HepG2 (cell line): ENCODE measurements around the gene FAM222A. TPM values are rescaled to one million over a fixed set of nuclear protein-coding genes. Genes with fewer than 3 reads are reported as not detected.

ENCODE experiments used
- ATAC-seq: fragments of 200-7000 bp; cut with Tn5 transposase; 3 replicates; pipeline ENCODE4 v1.9.1; 2020; ENCODE audit warnings: mild to moderate bottlenecking, moderate library complexity
- BruUV-seq: library from RNA; stranded (reverse); fragments of 400-500 nt; replicated peaks from 2 replicates; lab custom pipeline; 2021; lab: Mats Ljungman, UMichigan
- CTCF ChIA-PET: fragments of 300-600 bp; formaldehyde crosslinking; extraction: SDS; loops from one replicate; lab custom pipeline; 2021; ENCODE audit warnings: low total read pairs, inconsistent platforms, low intra/inter-chr PET ratio; lab: Yijun Ruan, JAX
- POLR2A ChIA-PET: fragments of 350-600 bp; sonication (Branson Sonifier 250); formaldehyde crosslinking; loops from one replicate; lab custom pipeline; 2020; ENCODE audit warnings: antibody characterized with exemption, inconsistent platforms; lab: Yijun Ruan, JAX
- DNase-seq: peaks from one replicate; pipeline ENCODE4 v3.0.0-alpha.2; 2015; ENCODE audit warnings: low spot score
- FAIRE-seq: peaks from 3 replicates; lab custom pipeline; 2011; peaks lifted over from hg19 to GRCh38; lab: Jason Lieb, UNC
- H2AFZ ChIP-seq: one replicate; pipeline ENCODE4 v1.6.1; 2011; ENCODE audit warnings: low read length, inconsistent platforms
- H3K27ac ChIP-seq: fragments of 300-600 bp; 3 replicates; pipeline ENCODE4 v1.8.0; 2011; ENCODE audit warnings: mixed run types, mild to moderate bottlenecking, mixed read lengths, low read length, inconsistent platforms; ENCODE audit not compliant: insufficient read depth; ENCODE audit errors: extremely low read length
- H3K27me3 ChIP-seq, 2 experiments: fragments of 200-600 bp in 1 of 2; 2 replicates in 1 of 2; 3 replicates in 1 of 2; pipeline versions ENCODE4 v1.6.0 to v1.8.0; 2011; ENCODE audit warnings: low read length in 2 of 2, mild to moderate bottlenecking in 2 of 2, moderate library complexity in 2 of 2, inconsistent platforms in 1 of 2; ENCODE audit not compliant: insufficient read depth in 2 of 2, control insufficient read depth in 1 of 2
- H3K36me3 ChIP-seq, 2 experiments: fragments of 200-600 bp in 1 of 2; replicated peaks in 1 of 2; 2 replicates in 1 of 2; 3 replicates in 1 of 2; pipeline versions ENCODE4 v1.5.1 to v1.8.0; 2011; ENCODE audit warnings: low read length in 2 of 2, inconsistent platforms in 1 of 2; ENCODE audit not compliant: insufficient read depth in 2 of 2, control insufficient read depth in 1 of 2
- H3K4me1 ChIP-seq: 2 replicates; pipeline ENCODE4 v1.5.1; 2012; ENCODE audit warnings: low read length, inconsistent platforms; ENCODE audit not compliant: insufficient read depth
- H3K4me2 ChIP-seq: 2 replicates; pipeline ENCODE4 v1.6.0; 2011; ENCODE audit warnings: low read depth, low read length, inconsistent platforms
- H3K4me3 ChIP-seq, 3 experiments: fragments of 200-600 bp in 1 of 3; sonication (generic), shearing (Covaris generic) in 1 of 3; replicated peaks in 1 of 3; 2 replicates each; pipeline ENCODE4 v1.5.1; 2011 to 2016; ENCODE audit warnings: low read length in 3 of 3, inconsistent platforms in 2 of 3, low read depth in 2 of 3, mild to moderate bottlenecking in 2 of 3, control low read depth in 1 of 3, mixed read lengths in 1 of 3; ENCODE audit not compliant: insufficient read depth in 1 of 3
- H3K79me2 ChIP-seq: one replicate; pipeline ENCODE4 v1.6.1; 2011; ENCODE audit warnings: low read length, inconsistent platforms; ENCODE audit not compliant: insufficient read depth
- H3K9ac ChIP-seq: 2 replicates; pipeline ENCODE4 v1.6.0; 2011; ENCODE audit warnings: mild to moderate bottlenecking, low read depth, low read length, inconsistent platforms; ENCODE audit not compliant: insufficient read depth
- H3K9me3 ChIP-seq: 2 replicates; pipeline ENCODE4 v1.5.1; 2012; ENCODE audit warnings: mild to moderate bottlenecking, low read length
- H4K20me1 ChIP-seq: 2 replicates; pipeline ENCODE4 v1.6.0; 2011; ENCODE audit warnings: inconsistent platforms, mild to moderate bottlenecking, low read length, moderate library complexity; ENCODE audit not compliant: insufficient read depth
- ATRX ChIP-seq: sonication (generic); formaldehyde crosslinking; IDR thresholded peaks from 2 replicates; pipeline ENCODE4 v1.4.0; 2020; ENCODE audit warnings: missing genetic modification reagents, borderline replicate concordance
- FOXJ3 ChIP-seq: sonication (generic); formaldehyde crosslinking; IDR thresholded peaks from 2 replicates; pipeline ENCODE4 v1.4.0; 2020; ENCODE audit warnings: missing genetic modification reagents, mild to moderate bottlenecking, borderline replicate concordance
- HDAC6 ChIP-seq: fragments of 200-600 bp; sonication (generic); IDR thresholded peaks from 2 replicates; pipeline ENCODE4 v1.7.0; 2017; ENCODE audit warnings: mild to moderate bottlenecking, antibody characterized with exemption, low read length, low read depth
- PAF1 ChIP-seq: IDR thresholded peaks from 2 replicates; pipeline ENCODE4 v1.6.1; 2016; ENCODE audit warnings: missing genetic modification reagents, missing compliant biosample characterization
- POLR2A ChIP-seq, 2 experiments: IDR thresholded peaks; 2 replicates each; pipeline ENCODE4 v1.6.1; 2011; ENCODE audit warnings: low read depth in 2 of 2, low read length in 2 of 2, mild to moderate bottlenecking in 1 of 2, moderate library complexity in 1 of 2; ENCODE audit not compliant: insufficient read depth in 1 of 2
- RORA ChIP-seq: sonication (generic); formaldehyde crosslinking; IDR thresholded peaks from 2 replicates; pipeline ENCODE4 v1.5.0; 2020; ENCODE audit warnings: mild to moderate bottlenecking, missing genetic modification reagents, moderate library complexity
- ZNF20 ChIP-seq: sonication (generic); formaldehyde crosslinking; IDR thresholded peaks from 2 replicates; pipeline ENCODE4 v1.4.0; 2020; ENCODE audit warnings: mild to moderate bottlenecking, moderate library complexity, missing genetic modification reagents
- ZNF230 ChIP-seq: sonication (generic); formaldehyde crosslinking; IDR thresholded peaks from 2 replicates; pipeline ENCODE4 v1.4.0; 2020; ENCODE audit warnings: mild to moderate bottlenecking, missing genetic modification reagents
- ZNF260 ChIP-seq: sonication (generic); formaldehyde crosslinking; IDR thresholded peaks from 2 replicates; pipeline ENCODE4 v1.4.0; 2020; ENCODE audit warnings: missing genetic modification reagents, low read depth, mild to moderate bottlenecking, borderline replicate concordance
- WGBS: methylation state at CpG from one replicate; pipeline ENCODE4 v1.1.6; 2017; ENCODE audit warnings: low lambda C conversion rate; 5-methylcytosine and 5-hydroxymethylcytosine counted together
- in situ Hi-C: cut with HindIII; loops from 2 replicates; pipeline ENCODE4 v1.10.0; 2017; ENCODE audit warnings: low pct_unique_long_range_greater_than_20kb; ENCODE audit not compliant: extremely low pct_ligation_motif_present
- intact Hi-C: fragments of 100-400 bp; cut with micrococcal nuclease; formaldehyde crosslinking; loops from one replicate; pipeline ENCODE4 v1.10.0; 2022; ENCODE audit not compliant: unreplicated experiment
- polyA plus RNA-seq, 8 experiments: library from polyadenylated mRNA; depleted of rRNA in 3 of 8; stranded (reverse) in 7 of 8; unstranded in 1 of 8; fragments of >200 nt; fragmentation: Illumina TruSeq in 4 of 8; extraction: Trizol in 4 of 8; gene quantifications; 2 replicates each; pipeline versions ENCODE4 v1.2.1 to v1.2.3, GENCODE V29; 2011 to 2016; ENCODE audit warnings: low read depth in 4 of 8, missing spikeins in 1 of 8, mixed read lengths in 1 of 8; ENCODE audit not compliant: insufficient read depth in 1 of 8
- total RNA-seq, 5 experiments: library from RNA; depleted of rRNA; stranded (reverse); fragments of >200 nt; fragmentation: Illumina TruSeq; extraction: Trizol; gene quantifications; 2 replicates each; pipeline ENCODE4 v1.2.3, GENCODE V29; 2016; ENCODE audit warnings: low read depth in 1 of 5
- TF ChIP-seq, protein P1 (sequence below): sonication (generic); formaldehyde crosslinking; IDR thresholded peaks from 2 replicates; pipeline ENCODE4 v1.4.0; 2020; ENCODE audit warnings: mild to moderate bottlenecking, missing genetic modification reagents, borderline replicate concordance
- TF ChIP-seq, protein P2 (sequence below): fragments of 450-650 bp; IDR thresholded peaks from 2 replicates; pipeline ENCODE4 v1.6.1; 2016
- TF ChIP-seq, protein P3 (sequence below): IDR thresholded peaks from 2 replicates; pipeline ENCODE4 v1.6.1; 2018; ENCODE audit warnings: missing genetic modification reagents, mild to moderate bottlenecking, missing compliant biosample characterization
- TF ChIP-seq, protein P4 (sequence below): sonication (generic); formaldehyde crosslinking; IDR thresholded peaks from 2 replicates; pipeline ENCODE4 v1.8.0; 2022; ENCODE audit warnings: missing genetic modification reagents, low read depth, mild to moderate bottlenecking, borderline replicate concordance

Gene FAM222A
- total and polyA plus RNA-seq, 2 of the 13 experiments (the other 11 are each of a cell fraction or from before 2014, with no cell fraction given), result 2.7 to 9.6 TPM

DNA sequence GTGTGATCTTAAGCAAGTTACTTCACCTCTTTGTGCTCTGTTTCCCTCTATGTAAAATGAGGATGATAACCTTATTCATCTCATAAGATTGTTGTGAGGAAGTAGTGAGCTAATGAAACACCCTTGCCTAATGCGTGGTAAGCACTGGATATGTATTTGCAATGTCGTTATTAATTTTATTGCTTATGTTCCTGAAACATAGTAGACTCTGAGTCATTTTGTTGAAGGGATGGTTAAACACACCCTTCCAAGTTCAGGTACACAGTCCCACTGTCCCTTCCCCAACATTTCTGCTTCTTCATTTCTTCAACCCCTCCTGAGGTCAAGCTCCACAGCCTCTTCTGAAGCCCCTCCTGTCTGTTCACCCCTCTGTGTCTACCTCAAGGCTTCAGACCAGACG, 40.2 kb upstream of the FAM222A start:
- Histone ChIP-seq H2AFZ (no peak overlapping the region), H4K20me1 (no peaks in the 10 kb centered on the region), H3K79me2 (no peaks in the 10 kb centered on the region), H3K4me3 (no peak overlapping the region), H3K4me1 (no peaks in the 10 kb centered on the region), H3K4me2 (no peak overlapping the region), H3K36me3 (no peaks in the 10 kb centered on the region), H3K9me3 (no peaks in the 10 kb centered on the region), H3K27ac (no peak overlapping the region), H3K27me3 (peaks cover 0 to 38% of the 10 kb centered on the region in 2 experiments; a peak in 3 of 5 replicates), H3K9ac (no peak overlapping the region)
- BruUV-seq, result no TSS peak
- ChIA-PET POLR2A (no interaction called here), CTCF (no interaction called here)
- 34% methylated on average over 3 of the region's 3 CpGs for WGBS
- intact Hi-C loops, result no loop called here
- in situ Hi-C loops, result no loop called here
- no peak for ATAC-seq
- TF ChIP-seq ZNF230 (CRISPR knock-in tag), result no peak
- TF ChIP-seq ZNF260, result no peak
- TF ChIP-seq HDAC6, result no peak
- no peak for TF ChIP-seq ZNF20 (CRISPR knock-in tag)
- TF ChIP-seq ATRX (CRISPR knock-in tag), result no peak
- FAIRE-seq, result no peak
- DNase-seq, result no peak

DNA sequence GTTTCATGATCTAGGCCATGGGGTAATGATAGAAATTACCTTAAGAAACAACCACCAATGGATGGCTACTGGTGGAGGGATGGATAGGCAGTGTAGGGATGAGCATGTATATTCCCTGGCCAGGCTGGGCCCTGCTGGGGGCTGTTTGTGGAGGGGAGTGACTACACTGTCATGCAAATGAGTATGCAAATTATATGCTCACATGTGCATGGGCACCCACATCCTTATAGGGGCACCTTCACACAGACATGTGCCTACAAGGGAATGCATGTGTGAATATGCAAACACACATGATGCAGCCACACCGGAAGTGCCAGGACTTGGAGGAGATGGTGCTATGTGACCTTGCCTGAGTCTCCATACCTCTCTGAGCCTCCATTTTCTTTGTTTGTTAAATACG, 39.7 kb upstream of the FAM222A start:
- no peak overlapping the region for H3K27ac ChIP-seq
- no peaks in the 10 kb centered on the region for H3K36me3 ChIP-seq
- no peaks in the 10 kb centered on the region for H3K4me1 ChIP-seq
- no peak for FAIRE-seq
- intact Hi-C loops (no loop called here), in situ Hi-C loops (no loop called here)
- no peak overlapping the region for H3K9ac ChIP-seq
- peaks cover 1 to 41% of the 10 kb centered on the region in 2 experiments; a peak in 4 of 5 replicates for H3K27me3 ChIP-seq
- no peaks in the 10 kb centered on the region for H3K9me3 ChIP-seq
- no TSS peak for BruUV-seq
- WGBS, result 0% methylated on average over 1 of the region's 2 CpGs
- no peak for DNase-seq
- no peak overlapping the region for H3K4me2 ChIP-seq
- ATAC-seq, result no peak
- POLR2A ChIA-PET, result no interaction called here
- TF ChIP-seq, protein P1, sequence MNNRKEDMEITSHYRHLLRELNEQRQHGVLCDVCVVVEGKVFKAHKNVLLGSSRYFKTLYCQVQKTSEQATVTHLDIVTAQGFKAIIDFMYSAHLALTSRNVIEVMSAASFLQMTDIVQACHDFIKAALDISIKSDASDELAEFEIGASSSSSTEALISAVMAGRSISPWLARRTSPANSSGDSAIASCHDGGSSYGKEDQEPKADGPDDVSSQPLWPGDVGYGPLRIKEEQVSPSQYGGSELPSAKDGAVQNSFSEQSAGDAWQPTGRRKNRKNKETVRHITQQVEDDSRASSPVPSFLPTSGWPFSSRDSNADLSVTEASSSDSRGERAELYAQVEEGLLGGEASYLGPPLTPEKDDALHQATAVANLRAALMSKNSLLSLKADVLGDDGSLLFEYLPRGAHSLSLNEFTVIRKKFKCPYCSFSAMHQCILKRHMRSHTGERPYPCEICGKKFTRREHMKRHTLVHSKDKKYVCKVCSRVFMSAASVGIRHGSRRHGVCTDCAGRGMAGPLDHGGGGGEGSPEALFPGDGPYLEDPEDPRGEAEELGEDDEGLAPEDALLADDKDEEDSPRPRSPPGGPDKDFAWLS (CRISPR knock-in tag), result no peak
- TF ChIP-seq POLR2A (IDR thresholded peaks at IDR 0.05; ENCODE audit: insufficient read depth in 1 of 2, low read depth in 2 of 2, low read length in 2 of 2) (no peak), PAF1 (no peak), FOXJ3 (CRISPR knock-in tag) (no peak), RORA (no peak)
- TF ChIP-seq, protein P2, sequence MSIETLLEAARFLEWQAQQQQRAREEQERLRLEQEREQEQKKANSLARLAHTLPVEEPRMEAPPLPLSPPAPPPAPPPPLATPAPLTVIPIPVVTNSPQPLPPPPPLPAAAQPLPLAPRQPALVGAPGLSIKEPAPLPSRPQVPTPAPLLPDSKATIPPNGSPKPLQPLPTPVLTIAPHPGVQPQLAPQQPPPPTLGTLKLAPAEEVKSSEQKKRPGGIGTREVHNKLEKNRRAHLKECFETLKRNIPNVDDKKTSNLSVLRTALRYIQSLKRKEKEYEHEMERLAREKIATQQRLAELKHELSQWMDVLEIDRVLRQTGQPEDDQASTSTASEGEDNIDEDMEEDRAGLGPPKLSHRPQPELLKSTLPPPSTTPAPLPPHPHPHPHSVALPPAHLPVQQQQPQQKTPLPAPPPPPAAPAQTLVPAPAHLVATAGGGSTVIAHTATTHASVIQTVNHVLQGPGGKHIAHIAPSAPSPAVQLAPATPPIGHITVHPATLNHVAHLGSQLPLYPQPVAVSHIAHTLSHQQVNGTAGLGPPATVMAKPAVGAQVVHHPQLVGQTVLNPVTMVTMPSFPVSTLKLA, result peak; percentile 77
- TF ChIP-seq, protein P3, sequence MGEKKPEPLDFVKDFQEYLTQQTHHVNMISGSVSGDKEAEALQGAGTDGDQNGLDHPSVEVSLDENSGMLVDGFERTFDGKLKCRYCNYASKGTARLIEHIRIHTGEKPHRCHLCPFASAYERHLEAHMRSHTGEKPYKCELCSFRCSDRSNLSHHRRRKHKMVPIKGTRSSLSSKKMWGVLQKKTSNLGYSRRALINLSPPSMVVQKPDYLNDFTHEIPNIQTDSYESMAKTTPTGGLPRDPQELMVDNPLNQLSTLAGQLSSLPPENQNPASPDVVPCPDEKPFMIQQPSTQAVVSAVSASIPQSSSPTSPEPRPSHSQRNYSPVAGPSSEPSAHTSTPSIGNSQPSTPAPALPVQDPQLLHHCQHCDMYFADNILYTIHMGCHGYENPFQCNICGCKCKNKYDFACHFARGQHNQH (CRISPR knock-in tag), result no peak
- TF ChIP-seq, protein P4, sequence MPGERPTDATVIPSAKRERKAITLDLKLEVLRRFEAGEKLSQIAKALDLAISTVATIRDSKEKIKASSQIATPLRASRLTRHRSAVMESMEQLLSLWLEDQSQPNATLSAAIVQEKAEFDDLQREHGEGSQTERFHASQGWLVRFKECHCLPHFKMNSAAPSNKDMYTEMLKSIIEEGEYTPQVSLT (CRISPR knock-in tag), result no peak
- TF ChIP-seq, all 625 proteins: peak for 1
- H4K20me1 ChIP-seq, result no peaks in the 10 kb centered on the region
- H3K79me2 ChIP-seq, result no peaks in the 10 kb centered on the region
- no peak overlapping the region for H3K4me3 ChIP-seq
- H2AFZ ChIP-seq, result no peak overlapping the region
- CTCF ChIA-PET, result no interaction called here
